SK-N-MC (cell line): ENCODE data around the gene UTP18.

Source experiments
- EZH2 ChIP-seq: fragments of 200-600 bp; sonication (generic); IDR thresholded peaks from one replicate; pipeline ENCODE4 v1.6.1; 2017; ENCODE audit warnings: antibody characterized with exemption
- POLR2AphosphoS5 ChIP-seq: IDR thresholded peaks from 2 replicates; pipeline ENCODE4 v1.6.1; 2012; ENCODE audit warnings: mild to moderate bottlenecking, low read depth, low read length, borderline replicate concordance

GRCh38 chr17:51261024-51261963 is 948 bp downstream of the UTP18 start:
- TF ChIP-seq EZH2 (no peak), POLR2AphosphoS5 (no peak)
